HG03060 (cell line): ENCODE data around the gene USP31.
"Not testable (repeated sequence)": the region's sequence is repeated elsewhere in the genome, so short reads cannot be mapped to it uniquely, and the experiment has no call there.

Experiments used
- ATAC-seq: cut with Tn5 transposase; IDR thresholded peaks from one replicate; pipeline ENCODE4 v1.9.1; 2021; ENCODE audit warnings: low read depth, moderate number of reproducible peaks; ENCODE audit not compliant: unreplicated experiment

Gene USP31

DNA sequence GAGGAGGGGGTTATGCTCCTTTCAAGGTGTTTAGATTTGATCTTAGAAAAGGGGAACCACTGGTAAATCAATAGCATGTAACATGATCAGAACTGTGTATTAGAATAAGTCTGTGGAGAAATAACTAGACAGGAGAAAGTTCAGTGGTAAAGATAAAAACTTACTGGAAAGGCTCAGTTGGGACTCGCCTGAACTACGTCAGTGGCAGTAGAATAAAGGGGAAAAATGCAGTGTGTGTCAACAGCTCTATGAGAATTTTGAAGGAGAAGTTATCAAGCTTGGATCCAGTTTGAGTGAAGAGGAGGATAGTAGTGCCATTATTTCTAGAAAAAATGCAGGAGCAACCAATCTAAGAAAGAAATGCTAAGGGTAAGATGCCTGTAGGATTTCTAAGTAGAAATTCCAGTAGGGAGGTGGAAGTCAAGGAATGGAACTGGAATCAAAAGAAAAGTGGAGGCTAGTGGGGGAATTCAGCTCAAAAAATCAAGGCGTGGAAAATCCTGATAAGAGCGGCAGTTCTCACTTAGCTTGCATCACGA is 48.2 kb downstream of the USP31 start:
- ATAC-seq = no peak

DNA sequence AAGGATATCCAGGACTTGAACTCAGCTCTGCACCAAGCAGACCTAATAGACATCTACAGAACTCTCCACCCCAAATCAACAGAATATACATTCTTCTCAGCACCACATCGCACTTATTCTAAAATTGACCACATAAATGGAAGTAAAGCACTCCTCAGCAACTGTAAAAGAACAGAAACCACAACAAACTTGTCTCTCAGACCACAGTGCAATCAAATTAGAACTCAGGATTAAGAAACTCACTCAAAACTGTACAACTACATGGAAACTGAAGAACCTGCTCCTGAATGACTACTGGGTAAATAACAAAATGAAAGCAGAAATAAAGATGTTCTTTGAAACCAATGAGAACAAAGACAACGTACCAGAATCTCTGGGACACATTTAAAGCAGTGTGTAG is 52.8 kb downstream of the USP31 start:
- ATAC-seq = not testable (repeated sequence)

DNA sequence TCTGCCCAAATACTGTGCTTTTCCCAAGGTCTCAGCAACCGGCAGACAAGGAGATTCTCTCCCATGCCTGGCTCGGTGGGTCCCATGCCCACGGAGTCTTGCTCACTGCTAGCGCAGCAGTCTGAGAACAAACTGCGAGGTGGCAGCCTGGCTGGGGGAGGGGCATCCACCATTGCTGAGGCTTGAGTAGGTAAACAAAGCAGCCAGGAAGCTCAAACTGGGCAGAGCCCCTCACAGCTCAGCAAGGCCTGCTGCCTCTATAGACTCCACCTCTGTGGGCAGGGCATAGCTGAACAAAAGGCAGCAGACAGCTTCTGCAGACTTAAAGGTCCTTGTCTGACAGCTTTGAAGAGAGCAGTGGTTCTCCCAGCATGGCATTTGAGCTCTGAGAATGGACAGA is 55.1 kb downstream of the USP31 start:
- not testable (repeated sequence) for ATAC-seq

DNA sequence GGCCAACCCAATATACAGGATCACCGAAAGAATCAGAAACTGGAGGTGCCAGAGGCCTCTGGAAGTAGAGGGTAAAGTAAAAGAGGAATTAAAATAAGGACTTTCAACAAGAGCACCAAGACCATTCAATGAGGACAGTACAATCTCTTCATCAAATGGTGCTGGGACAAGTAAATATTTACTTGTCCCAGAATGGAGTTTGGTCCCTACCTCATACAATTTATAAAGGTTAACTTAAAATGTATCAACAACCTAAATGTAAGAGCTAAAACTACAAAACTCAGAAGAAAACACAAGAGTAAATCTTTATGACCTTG is 56.5 kb downstream of the USP31 start:
- ATAC-seq = no peak

DNA sequence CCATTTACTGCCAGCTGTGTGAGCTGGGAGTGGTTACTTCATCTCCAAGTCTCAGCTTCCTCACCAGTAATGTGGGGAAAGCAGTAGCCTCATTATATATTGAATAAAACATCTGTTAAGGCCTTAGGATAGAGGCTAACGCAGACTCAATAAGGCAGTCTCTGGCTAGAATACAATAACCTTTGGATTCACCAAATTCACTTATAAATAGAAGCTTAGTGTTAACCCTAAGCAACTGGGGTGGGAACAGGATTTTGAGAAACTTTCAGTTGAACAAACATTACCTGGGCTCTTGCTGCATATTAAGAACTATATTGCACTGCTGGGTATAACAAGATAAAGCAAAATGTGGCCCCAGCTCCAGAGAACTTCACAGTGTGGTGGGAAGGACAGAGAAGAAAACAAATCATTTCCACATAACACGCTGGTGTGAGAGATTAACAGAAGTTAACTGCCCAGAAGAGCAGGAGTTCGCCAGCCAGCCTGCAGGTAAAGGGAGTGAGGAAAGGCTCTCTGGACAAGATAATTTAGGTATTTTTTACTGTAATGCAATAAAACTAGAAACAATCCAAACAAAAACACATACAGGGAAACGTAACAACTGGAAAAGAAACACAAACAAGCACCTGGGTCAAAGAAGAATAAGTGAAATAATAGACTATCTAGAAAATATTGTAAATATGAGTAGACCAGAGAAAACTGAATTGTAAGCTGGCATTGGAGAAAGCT is 57.0 kb downstream of the USP31 start:
- no peak for ATAC-seq

DNA sequence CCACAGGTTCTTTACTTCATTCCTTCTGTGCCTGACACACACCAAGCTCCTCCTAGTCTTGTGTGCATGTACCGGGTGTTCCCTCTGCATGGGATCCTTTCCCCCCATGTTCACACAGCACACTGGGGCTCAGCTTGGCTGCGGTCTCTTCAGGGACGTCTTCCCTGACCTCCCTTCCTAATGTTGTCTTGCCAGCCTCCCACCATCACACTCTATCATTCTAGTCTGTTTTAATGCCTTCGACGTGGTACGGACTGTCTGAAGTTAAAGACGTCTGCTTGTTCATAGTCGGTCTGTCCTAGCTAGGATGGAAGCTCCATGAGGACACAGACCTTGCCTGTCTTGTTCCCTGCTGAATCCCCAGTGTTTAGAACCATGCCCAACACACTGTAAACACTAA is 60.1 kb downstream of the USP31 start:
- ATAC-seq = no peak

DNA sequence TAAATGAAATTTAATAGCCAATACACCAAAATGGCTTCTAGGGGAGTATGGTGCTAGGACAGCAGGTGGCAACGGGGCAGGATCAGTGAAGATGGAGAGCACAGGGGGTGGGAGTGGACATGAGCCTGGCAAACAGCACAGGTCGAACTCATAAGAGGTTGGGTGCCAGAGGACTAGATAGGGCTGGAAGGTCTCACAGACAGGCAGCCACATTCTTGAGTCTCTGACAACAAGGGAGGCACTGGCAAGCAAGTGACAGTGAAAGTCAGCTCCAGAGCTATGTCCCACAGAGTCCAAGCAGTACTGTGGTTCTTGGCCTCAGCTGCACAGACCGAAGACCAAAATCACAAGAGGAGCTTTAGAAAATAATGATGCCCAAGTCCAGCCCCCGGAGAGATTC is 61.2 kb downstream of the USP31 start:
- ATAC-seq = no peak

DNA sequence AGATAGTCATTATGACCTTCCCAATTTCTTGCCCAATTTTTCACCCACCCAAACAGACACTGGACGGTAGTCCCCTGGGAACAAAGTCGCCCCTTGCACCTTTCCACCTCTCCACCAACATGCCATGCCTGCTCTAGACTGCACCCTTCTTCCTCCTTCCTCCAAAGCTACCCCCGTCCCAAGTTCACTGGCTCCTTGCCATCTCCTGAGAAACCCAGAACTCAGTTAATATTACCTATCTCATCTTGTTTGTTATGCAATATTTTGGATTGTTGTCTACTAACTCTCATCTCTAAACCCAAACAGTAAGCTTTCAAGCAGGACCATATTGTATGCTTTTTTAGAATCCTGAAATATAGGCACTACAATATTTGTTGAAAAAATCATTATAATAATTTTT is 63.3 kb downstream of the USP31 start:
- ATAC-seq = no peak

DNA sequence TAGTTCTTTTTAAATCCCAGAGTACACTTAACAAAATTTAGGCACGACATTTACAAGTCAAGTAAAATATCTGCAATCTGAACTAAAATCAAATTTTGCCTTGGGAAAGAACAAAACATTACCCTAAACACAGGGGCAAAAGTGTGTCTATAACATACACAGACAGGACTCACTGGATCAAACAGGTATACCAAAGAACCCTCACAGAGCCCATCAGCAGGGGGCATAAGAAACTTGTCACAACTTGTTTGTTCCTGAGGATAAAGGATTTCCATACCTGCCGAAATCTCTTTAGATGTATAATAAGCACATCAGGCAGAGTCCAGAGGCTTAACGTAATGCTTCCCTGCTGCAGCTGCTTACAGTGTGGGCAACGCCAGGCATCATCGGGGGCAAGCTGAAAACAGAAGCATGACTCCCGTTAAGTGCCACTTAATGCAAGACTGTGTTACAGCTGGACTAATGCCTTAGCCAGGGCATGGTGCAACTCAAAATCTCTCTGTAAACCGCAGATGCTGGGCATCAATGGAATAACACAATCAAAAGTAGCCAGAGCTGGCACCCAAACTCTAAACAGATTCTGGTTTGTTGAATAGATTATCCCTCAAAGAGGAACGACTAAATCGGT is 67.0 kb downstream of the USP31 start:
- ATAC-seq = no peak

DNA sequence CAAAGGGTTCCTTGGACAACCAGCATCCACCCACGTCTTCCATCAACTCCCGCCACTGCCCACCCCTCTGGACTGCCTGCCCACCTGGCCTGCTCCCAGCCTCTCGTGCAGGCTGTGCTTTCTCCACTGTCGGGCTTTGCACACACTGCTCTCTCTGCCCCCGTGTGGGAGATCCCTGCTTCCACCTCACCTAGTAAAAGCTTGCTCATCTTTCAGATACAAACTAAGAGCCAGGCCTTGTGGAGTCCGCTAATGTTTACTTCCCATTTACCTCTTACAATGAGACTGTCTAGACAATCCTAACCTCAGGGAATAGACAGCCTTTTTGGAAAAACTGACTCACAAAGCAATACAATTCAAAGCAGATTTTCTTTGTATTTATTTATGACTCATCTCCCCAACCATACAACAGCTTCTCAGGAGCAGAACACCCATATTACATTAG is 67.6 kb downstream of the USP31 start:
- no peak for ATAC-seq

DNA sequence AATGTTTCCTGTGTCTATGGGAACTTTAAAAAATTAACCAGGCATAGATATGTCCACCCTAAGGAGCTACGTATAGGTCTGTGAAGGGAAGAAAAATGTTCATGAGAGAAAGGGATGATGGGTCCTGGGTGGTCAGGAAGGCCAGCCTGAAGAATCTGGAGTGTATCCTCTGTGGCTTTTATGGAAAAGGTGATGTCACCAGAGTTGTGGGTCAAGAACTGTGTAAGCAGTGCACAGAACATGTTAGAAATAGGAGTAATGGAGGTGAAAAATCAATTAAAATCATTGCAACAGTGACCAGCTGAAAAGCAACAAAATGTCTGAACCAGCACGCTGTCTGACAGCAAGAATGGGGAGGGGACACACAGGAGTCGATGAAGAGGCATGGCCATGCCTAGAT is 68.5 kb downstream of the USP31 start:
- no peak for ATAC-seq

DNA sequence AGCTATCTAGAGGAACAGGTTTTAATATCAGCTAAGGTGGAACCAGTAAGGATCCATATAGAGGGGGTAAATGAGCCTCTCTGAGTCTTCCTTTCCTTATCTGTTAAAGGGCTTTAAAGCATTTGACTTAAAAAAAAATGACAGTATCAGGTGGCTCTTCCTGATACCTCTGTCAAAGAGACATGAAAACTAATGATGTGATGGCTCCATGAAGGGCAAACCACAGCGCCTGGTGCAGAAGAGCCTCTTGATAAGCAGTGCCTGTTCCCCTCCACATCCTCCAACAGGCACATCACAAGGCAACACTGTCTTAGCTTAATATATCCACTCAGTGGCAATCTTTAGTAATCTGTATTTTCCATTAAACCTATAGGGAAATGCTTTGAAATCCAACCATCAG is 68.9 kb downstream of the USP31 start:
- no peak for ATAC-seq

DNA sequence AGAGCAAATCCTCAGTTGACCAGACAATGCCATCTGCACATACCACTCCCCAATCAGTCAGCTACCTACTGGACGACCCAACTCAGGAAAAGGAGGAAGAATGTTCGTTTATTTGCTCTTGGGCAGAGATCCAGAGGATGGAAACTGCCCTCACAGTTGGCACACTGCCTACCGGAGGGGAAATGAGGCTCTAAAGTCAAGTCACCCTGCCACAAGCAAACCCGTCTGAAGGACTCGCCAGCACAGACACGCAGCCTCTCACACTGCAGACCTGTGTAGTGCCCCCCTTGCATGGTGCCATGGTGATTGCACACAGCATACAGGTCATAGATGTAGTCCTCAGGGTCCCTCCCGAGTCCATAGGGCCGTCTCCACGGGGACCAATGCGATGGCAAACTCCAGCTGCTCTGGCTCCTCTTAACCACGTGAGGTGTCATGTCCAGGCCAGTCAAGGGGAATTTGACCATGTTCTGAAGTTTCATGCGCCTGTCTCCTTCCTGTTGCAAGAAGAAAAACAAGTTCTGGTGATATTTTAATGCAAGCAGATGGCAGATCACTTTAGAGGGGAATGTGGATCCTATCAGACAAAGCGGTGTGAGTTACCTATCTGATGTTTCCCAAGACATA is 69.5 kb downstream of the USP31 start:
- ATAC-seq = no peak

DNA sequence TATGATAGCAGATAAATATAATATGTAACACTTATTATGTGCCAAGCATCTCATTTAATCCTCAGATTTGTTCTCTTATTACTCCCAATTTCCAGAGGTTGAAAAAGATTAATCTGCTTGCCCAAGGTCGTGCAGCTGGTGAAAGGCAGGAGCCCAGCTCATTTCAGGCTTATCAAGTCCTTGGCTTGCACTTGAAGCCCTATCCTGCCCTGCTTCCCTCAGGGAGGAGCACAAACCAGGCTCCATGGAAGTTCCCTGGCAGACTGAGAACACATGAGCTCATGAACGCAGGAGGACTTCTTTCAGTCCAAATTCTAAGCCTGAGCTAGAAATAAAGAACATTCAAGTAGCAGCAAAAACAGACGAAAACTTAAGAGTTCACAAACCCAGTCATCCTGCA is 74.8 kb downstream of the USP31 start:
- ATAC-seq = no peak

DNA sequence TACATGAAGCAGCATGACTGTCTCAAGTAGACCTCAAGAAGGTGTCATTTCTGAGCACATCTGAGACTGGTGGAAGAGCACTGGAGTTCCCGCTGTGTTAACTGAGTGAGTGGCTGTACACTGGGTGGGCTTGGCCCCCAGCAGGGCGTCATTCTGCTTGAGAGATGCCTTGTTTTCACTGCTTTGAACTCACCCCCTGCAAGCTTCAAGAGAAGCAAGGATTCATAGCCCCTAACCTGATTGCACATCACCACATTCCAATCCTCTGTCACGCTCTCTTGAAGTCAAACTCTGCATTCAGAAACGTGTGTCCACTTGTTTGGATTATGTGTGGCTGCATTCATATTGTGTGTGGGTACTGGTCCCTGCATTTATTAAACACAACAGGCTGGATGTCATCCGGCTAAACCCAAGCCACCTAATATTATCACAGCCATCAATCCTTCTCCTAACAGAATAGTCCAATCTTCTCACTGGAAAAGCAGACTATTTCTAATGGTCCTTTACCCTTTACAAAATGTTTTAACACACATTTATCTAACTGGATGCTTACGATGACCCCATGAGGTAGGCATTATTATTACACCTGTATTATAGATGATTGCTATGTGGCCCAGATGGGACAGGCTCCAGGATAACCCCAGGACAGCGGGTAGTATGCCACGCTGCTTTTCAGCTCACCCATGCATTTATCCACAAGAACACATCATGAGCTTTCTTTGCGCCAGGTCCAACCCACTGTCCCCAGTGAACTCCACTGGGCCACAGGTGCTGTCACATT is 76.3 kb downstream of the USP31 start:
- no peak for ATAC-seq

DNA sequence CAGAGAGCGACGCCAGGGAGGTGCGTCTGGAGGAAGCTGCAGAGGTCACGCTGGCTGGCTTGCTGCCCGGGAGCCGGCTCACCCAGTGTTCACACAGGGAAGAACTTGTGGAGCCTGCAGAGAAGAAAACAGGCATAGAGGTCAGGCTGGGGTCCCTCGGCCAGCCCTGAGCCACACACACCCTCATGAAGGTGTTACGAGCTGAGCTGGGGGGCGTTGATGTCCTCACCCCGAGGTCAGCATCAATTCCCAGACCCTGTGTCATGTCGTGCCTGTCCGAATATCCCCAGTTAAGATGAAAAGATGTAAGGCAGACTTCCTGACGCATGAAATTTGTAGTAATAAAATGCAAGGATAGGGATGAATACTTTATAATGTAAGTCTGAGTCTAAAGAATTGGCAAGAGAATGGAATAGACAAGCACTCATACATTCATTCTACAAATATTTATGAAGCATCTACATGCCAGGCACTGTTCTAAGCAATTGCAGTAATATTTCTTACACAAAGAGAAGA is 77.1 kb downstream of the USP31 start:
- no peak for ATAC-seq

DNA sequence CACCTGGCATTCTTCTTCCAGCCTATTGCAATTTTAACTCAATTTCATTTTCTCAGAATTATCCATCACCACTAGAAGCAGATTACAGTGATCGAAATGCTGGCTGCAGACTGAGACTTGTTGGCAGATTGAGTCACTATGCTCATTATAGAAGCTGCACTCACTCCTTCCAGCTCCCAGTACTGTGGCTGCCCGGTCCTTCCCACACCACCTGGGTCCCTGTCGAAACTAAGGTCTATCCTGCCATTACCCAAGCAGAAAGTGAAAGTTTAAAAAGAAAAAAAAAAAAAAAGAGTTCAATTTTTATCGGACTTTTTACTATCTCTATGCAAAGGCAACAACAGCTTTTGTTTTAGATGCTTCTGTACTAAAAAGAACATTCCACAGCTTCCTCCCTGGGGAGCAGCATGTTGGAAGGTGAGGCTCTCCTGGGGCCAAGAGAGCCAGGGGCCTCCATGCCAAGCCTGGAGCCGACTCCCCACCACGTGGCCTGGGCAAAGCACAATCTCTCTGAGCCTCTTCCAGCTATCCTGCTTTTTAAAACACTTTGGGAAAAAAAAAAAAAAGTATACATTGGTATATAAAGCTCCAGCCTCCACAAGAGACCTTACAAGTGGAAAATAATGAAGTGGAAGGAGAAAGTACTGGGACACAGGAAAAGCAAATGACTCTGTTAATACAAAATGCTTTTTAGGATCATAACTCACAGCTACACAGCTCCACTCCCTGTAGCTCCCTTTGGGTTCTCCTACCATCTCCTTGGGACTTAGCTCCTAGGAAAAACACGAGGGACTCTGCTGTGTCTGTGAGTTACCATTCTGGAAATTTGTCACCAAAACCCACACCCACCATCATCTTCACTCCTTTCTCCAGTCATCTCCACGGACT is 77.8 kb downstream of the USP31 start:
- ATAC-seq = no peak

DNA sequence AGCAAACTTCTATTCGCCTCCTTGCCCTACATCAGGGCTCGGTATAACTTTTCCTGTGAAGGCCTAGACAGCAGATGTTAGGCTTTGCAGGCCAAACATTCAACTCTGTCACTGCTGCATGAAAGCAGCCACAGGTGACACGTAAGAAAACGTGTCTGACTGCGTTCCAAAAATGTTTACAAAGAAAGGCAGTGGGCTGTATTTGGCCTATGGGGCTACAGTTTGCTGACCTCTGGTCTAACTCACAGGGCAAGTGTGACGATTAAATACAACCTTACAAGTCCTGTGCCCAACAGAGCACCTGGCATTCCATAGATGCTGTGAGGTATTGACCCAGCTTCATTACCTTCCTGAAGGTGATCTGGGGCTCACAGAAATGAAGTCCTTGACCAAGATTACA is 79.4 kb downstream of the USP31 start:
- no peak for ATAC-seq

DNA sequence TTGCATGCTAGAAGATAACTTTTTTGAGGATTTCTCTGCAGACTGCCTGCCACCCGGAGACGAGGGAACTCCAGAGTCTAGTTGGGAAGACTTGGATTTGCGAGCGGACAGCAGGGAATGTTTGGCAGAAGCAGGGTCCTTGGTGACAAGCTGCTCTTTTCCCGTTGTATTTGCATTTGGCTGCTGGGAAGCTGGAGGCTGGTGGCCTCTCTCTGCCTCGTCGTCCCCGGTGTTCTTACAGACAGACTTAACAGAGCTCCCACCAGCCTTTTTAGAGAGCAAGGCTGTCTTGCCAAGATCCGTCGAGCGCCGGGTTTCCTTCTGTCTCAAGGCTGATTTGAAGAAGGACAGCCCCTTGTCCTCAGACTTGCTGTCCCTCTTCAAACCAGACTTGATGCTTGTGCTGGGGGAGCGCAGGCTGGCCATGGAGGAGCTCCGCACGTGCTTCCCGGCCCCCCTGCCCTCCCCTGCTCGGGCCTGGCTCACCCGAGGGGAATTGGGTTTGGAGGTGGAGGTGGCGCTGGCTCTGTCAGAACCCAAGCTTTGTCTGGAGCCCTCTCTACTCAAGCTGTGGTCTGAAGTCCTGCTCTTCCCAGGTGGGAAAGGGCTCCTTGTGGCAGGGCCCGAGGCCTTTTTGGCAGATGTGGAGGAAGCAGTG is 81.0 kb downstream of the USP31 start:
- no peak for ATAC-seq
